IMR-90 (cell line): ENCODE data around the gene OPCML. TPM values are rescaled to one million over a fixed set of nuclear protein-coding genes. Genes with fewer than 3 reads are reported as not detected.

ENCODE experiments used
- ATAC-seq: fragments of 200-7000 bp; cut with Tn5 transposase; 2 replicates; pipeline ENCODE4 v1.9.1; 2020; ENCODE audit warnings: low read depth, mild to moderate bottlenecking, moderate library complexity
- BruUV-seq: library from RNA; stranded (reverse); fragments of 400-500 nt; replicated peaks from 2 replicates; lab custom pipeline; 2021; lab: Mats Ljungman, UMichigan
- CTCF ChIA-PET: fragments of 300-600 bp; formaldehyde crosslinking; extraction: SDS; loops from one replicate; lab custom pipeline; 2021; ENCODE audit warnings: antibody characterized with exemption; lab: Yijun Ruan, JAX
- POLR2A ChIA-PET: fragments of 300-600 bp; sonication (Branson Sonifier 250); formaldehyde crosslinking; loops from one replicate; lab custom pipeline; 2022; ENCODE audit warnings: antibody characterized with exemption; ENCODE audit not compliant: unreplicated experiment; lab: Charles Lee
- DNase-seq: peaks from one replicate; pipeline ENCODE4 v3.0.0; 2013
- H2AFZ ChIP-seq: replicated peaks from 2 replicates; pipeline ENCODE3; 2013; ENCODE audit warnings: low read length, mild to moderate bottlenecking; ENCODE audit not compliant: poor library complexity
- H2AK5ac ChIP-seq: 2 replicates; pipeline ENCODE4 v1.6.1; 2013; ENCODE audit warnings: low read depth, low read length, inconsistent platforms
- H2AK9ac ChIP-seq: replicated peaks from 2 replicates; pipeline ENCODE3; 2013; ENCODE audit warnings: mild to moderate bottlenecking, low read depth, low read length, moderate library complexity; ENCODE audit not compliant: poor library complexity
- H2BK120ac ChIP-seq: 2 replicates; pipeline ENCODE4 v1.6.1; 2013; ENCODE audit warnings: low read depth, low read length, inconsistent platforms
- H2BK15ac ChIP-seq: 3 replicates; pipeline ENCODE4 v1.6.1; 2013; ENCODE audit warnings: low read depth, low read length, inconsistent platforms
- H2BK20ac ChIP-seq: 2 replicates; pipeline ENCODE4 v1.6.1; 2013; ENCODE audit warnings: low read depth, mild to moderate bottlenecking, inconsistent platforms, low read length, moderate library complexity
- H2BK5ac ChIP-seq: 2 replicates; pipeline ENCODE4 v1.6.1; 2013; ENCODE audit warnings: mild to moderate bottlenecking, low read depth, low read length, inconsistent platforms; ENCODE audit not compliant: poor library complexity, severe bottlenecking
- H3K14ac ChIP-seq: replicated peaks from 2 replicates; pipeline ENCODE4 v1.6.1; 2013; ENCODE audit warnings: low read depth, low read length, inconsistent platforms
- H3K18ac ChIP-seq: 2 replicates; pipeline ENCODE4 v1.6.1; 2013; ENCODE audit warnings: low read depth, low read length, control low read depth
- H3K23ac ChIP-seq: 2 replicates; pipeline ENCODE4 v1.6.1; 2013; ENCODE audit warnings: low read depth, low read length, inconsistent platforms
- H3K27ac ChIP-seq: 2 replicates; pipeline ENCODE4 v1.5.1; 2013; ENCODE audit warnings: mild to moderate bottlenecking, control low read depth, low read length; ENCODE audit not compliant: insufficient read depth
- H3K27me3 ChIP-seq: 2 replicates; pipeline ENCODE4 v1.6.1; 2013; ENCODE audit warnings: low read length; ENCODE audit not compliant: control insufficient read depth, insufficient read depth
- H3K36me3 ChIP-seq: 2 replicates; pipeline ENCODE4 v1.6.1; 2013; ENCODE audit warnings: low read length, mixed read lengths; ENCODE audit not compliant: control insufficient read depth, insufficient read depth
- H3K4ac ChIP-seq: 2 replicates; pipeline ENCODE4 v1.6.1; 2013; ENCODE audit warnings: low read depth, low read length, inconsistent platforms
- H3K4me1 ChIP-seq: 2 replicates; pipeline ENCODE4 v1.6.1; 2013; ENCODE audit warnings: low read length, mixed read lengths; ENCODE audit not compliant: control insufficient read depth, insufficient read depth
- H3K4me2 ChIP-seq: 2 replicates; pipeline ENCODE4 v1.6.1; 2013; ENCODE audit warnings: low read depth, mild to moderate bottlenecking, control low read depth, low read length, moderate library complexity
- H3K4me3 ChIP-seq: 2 replicates; pipeline ENCODE4 v1.5.1; 2013; ENCODE audit warnings: low read depth, mild to moderate bottlenecking, control low read depth, low read length, moderate library complexity; ENCODE audit not compliant: insufficient read depth
- H3K56ac ChIP-seq: 2 replicates; pipeline ENCODE4 v1.6.1; 2013; ENCODE audit warnings: low read length, inconsistent platforms; ENCODE audit not compliant: insufficient read depth; ENCODE audit errors: extremely low read depth
- H3K79me1 ChIP-seq, 2 experiments: 2 replicates each; pipeline ENCODE4 v1.6.1; 2013; ENCODE audit warnings: low read length in 2 of 2, inconsistent platforms in 1 of 2, low read depth in 1 of 2
- H3K9ac ChIP-seq: 2 replicates; pipeline ENCODE4 v1.6.1; 2013; ENCODE audit warnings: low read depth, low read length, control low read depth
- H3K9me1 ChIP-seq: 2 replicates; pipeline ENCODE4 v1.6.1; 2013; ENCODE audit warnings: low read length, inconsistent platforms; ENCODE audit not compliant: insufficient read depth
- H3K9me3 ChIP-seq: 2 replicates; pipeline ENCODE4 v1.6.1; 2013; ENCODE audit warnings: low read length; ENCODE audit not compliant: control insufficient read depth, insufficient read depth
- H4K20me1 ChIP-seq: 2 replicates; pipeline ENCODE4 v1.6.1; 2013; ENCODE audit warnings: low read length, inconsistent platforms; ENCODE audit not compliant: insufficient read depth
- H4K5ac ChIP-seq: 2 replicates; pipeline ENCODE4 v1.6.1; 2013; ENCODE audit warnings: mild to moderate bottlenecking, low read depth, low read length, control low read depth
- H4K8ac ChIP-seq, 2 experiments: 2 replicates each; pipeline ENCODE4 v1.6.1; 2013; ENCODE audit warnings: low read depth in 2 of 2, low read length in 2 of 2, control low read depth in 1 of 2, inconsistent platforms in 1 of 2
- H4K91ac ChIP-seq: 2 replicates; pipeline ENCODE4 v1.6.1; 2013; ENCODE audit warnings: low read depth, low read length, inconsistent platforms; ENCODE audit not compliant: insufficient read depth
- RAD21 ChIP-seq: IDR thresholded peaks from 2 replicates; pipeline ENCODE4 v1.6.1; 2012; ENCODE audit warnings: low read length, improper control_type of control experiment
- RFX5 ChIP-seq: IDR thresholded peaks from 2 replicates; pipeline ENCODE4 v1.8.0; 2012; ENCODE audit warnings: low read depth, mild to moderate bottlenecking, low read length, moderate library complexity
- WGBS, 2 experiments: methylation state at CpG; one replicate each; pipeline versions ENCODE4 v1.1.5 to v1.1.7; 2013; ENCODE audit warnings: missing lambda C conversion rate in 2 of 2; ENCODE audit not compliant: insufficient read length in 1 of 2; ENCODE audit errors: extremely low coverage in 2 of 2; 5-methylcytosine and 5-hydroxymethylcytosine counted together
- dilution Hi-C: fragments of 300-500 bp; cut with HindIII; formaldehyde crosslinking; loops from one replicate; pipeline ENCODE4 v1.14.3; 2018; ENCODE audit warnings: low sequenced_read_pairs; ENCODE audit not compliant: unreplicated experiment
- in situ Hi-C: fragments of 300-500 bp; cut with MboI; formaldehyde crosslinking; loops from 3 replicates; pipeline ENCODE4 v1.14.3; 2019; ENCODE audit warnings: low sequenced_read_pairs, inconsistent platforms, mixed read lengths
- intact Hi-C: fragments of 100-400 bp; cut with micrococcal nuclease; formaldehyde crosslinking; loops from 2 replicates; pipeline ENCODE4 v1.10.0; 2022
- polyA plus RNA-seq, 3 experiments: library from polyadenylated mRNA; depleted of rRNA; stranded (reverse); fragments of >200 nt; gene quantifications; 2 replicates each; pipeline ENCODE4 v1.2.3, GENCODE V29; 2012; ENCODE audit warnings: low replicate concordance in 1 of 3
- total RNA-seq: library from RNA; depleted of rRNA; stranded (reverse); fragments of >200 nt; gene quantifications from 2 replicates; pipeline ENCODE4 v1.2.3, GENCODE V29; 2012

The OPCML gene
- total and polyA plus RNA-seq, 2 of the 4 experiments (the other 2 are of a cell fraction): under 0.01 to 2.6 TPM

GRCh38 chr11:132658004-132658403, 874.3 kb downstream of the OPCML start:
- Histone ChIP-seq H2AFZ (no peak overlapping the region), H4K8ac (no peak overlapping the region), H3K4ac (no peak overlapping the region), H3K79me1 (no peaks in the 10 kb centered on the region), H2BK5ac (no peak overlapping the region), H3K9ac (no peak overlapping the region), H2BK20ac (no peak overlapping the region), H3K27me3 (no peaks in the 10 kb centered on the region; the same call in 1 of the 2 replicates), H2AK5ac (no peak overlapping the region), H3K36me3 (no peaks in the 10 kb centered on the region), H3K27ac (no peak overlapping the region), H3K4me1 (no peaks in the 10 kb centered on the region), H3K4me3 (no peak overlapping the region), H3K9me1 (no peaks in the 10 kb centered on the region), H2AK9ac (no peak overlapping the region), H2BK15ac (no peak overlapping the region), H4K91ac (no peak overlapping the region), H3K9me3 (no peaks in the 10 kb centered on the region), H3K18ac (no peak overlapping the region), H4K5ac (no peak overlapping the region), H2BK120ac (no peak overlapping the region), H3K14ac (no peak overlapping the region), H4K20me1 (no peaks in the 10 kb centered on the region), H3K4me2 (no peak overlapping the region), H3K56ac (no peak overlapping the region), H3K23ac (no peak overlapping the region; the same call in 1 of the 2 replicates)
- TF ChIP-seq RFX5 (no peak), RAD21 (no peak)
- WGBS, 2 experiments: 100% methylated on average over 1 of the region's 4 CpGs; no CpG with 5 or more reads in 1 of the 2 experiments
- ATAC-seq (no peak), DNase-seq (no peak)
- intact Hi-C loops: no loop called here
- CTCF ChIA-PET: no interaction called here
- dilution Hi-C loops: no loop called here
- BruUV-seq: no TSS peak
- in situ Hi-C loops: no loop called here
- POLR2A ChIA-PET: no interaction called here
